Measurements from ENCODE around the gene HESX1. TPM values are rescaled to one million over a fixed set of nuclear protein-coding genes. Genes with fewer than 3 reads are reported as not detected.

The HESX1 gene
- total RNA-seq, 1 experiment from 2014 or later = 1.6 TPM

DNA sequence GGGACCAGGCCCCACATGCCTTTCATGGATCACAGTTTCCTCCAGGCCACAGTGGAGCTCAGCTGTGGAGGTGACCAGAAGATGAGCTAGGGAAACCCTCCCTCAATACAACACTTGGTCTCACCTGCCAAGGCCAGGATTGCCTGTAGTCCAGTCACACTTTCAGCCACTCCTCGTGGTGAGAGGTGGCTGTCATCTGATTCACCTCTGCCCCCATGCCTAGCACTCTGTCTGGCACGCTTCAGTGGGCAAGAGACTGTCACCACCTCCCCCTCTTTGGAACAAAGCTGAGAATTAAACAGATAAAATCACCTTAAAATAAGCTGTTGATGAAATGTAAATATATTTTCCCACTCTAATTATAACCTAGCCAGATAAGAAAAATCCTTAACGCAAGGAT is 30.7 kb downstream of the HESX1 start:
- no peak for DNase-seq (ENCODE audit: extremely low read depth, low read depth)

DNA sequence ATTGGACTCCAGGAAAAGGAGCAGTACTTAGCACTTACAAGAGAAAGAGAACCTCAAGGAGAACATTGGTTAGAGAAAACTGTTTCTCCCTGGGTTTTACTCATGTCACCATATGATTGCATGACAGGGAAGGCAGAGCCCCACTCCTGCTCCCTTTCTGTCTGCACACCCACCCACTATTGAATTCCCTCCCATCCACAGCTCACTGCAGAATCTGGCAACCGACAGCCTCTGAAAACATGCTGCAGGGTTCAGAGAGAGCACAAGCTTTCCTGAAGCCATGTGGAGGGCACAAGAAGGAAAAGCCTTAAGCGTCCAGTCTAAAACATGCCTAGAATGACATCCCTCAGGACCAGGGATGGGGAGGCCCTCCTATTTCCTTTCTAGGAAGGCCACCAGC is 31.6 kb downstream of the HESX1 start:
- no peak for DNase-seq (ENCODE audit: extremely low read depth, low read depth)

- DNase-seq (ENCODE audit: extremely low read depth, low read depth) = no peak
These were observed 33.1 kb downstream of the HESX1 start for GRCh38 chr3:57166660-57167059.

DNA sequence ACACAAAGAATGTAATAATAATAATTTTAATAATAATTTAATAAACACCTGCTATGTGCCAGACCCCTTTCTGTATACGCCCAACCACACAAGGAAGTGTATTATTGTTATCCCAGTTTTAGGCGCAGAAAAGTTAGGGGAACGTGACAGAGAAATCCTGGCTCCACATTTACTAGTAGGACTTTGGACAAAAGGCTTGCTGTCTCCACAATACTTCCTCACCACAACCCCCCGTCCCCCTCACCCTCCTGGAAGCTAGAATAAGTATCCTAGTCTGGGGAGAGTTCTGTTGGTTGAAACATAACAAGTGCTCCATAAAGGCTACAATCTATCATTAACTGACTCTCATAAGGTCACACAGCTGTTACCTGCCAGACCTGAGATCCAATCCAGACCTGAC is 34.1 kb downstream of the HESX1 start:
- DNase-seq (ENCODE audit: extremely low read depth, low read depth) = no peak

DNA sequence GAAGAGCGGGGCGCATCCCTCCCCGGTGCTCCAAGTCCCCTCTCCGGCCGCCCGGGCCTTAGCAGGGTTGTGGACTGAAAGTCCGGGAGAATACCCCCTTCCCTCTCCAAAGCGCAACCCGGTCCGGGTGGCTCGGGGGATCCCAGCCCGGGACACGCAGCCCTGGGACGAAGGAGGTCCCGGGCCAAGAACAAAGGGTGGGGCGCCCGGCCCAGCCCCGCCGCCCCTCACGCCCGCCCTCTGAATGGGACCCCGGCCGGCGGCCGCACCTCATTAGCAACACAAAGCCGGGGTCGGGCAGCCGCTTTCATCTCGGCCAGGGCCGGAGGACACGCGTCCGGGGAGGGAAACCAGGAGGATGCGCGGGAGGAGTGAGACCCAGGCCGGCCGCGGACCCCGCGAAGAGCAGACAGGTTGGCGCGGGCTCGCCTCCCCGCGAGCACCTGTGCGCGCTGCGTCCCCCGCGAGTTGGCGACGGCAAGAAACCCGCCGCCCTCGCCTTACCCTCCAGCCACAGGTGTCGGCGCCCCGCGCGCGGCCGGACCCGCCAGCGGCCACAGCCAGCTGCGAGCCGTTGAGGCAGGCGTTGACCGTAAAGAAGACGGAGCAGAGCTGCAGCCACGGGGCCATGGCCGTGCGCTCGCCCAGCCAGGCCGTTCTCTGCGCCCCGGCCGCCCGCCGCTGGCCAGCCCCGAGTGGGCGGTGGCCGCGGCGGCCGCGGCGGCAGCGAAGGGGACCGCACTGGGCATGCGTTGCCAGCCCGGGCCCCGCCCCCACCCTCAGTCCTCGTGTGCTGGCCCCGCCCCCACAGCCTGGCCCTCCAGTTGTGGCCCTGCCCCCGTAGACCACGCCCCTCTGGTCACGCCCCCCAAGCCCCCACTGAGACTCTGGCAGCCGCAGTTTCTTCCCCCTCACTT is 34.9 kb downstream of the HESX1 start, which contains the start of gene IL17RD:
TSS of gene IL17RD (minus strand) at position 697 of the 917 bp plus-strand sequence. CDS start at position 630, 67 bp downstream.
- peak; percentile 74 for DNase-seq (ENCODE audit: extremely low read depth, low read depth)

DNA sequence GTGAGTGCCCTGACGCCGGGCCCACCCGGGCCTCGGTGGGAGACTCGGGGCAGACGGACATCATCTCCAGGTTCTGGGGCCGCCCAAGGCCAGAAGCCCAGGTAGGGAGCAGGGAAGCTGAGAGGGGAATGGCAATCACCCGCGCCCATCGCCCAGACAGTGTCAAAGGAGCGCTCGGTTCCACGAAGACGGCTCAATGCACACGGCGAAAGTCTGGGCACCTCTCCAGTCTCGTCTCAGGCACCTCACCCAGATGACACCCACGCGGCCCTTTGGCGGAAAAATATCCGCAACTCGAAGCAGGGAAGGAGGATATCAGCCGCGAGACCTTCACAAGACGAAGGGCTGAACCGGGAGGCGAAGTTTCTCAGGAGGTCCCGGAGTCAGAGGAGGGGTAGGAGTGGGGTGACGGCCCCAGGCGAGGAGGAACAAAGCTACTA is 35.5 kb downstream of the HESX1 start:
- no peak for DNase-seq (ENCODE audit: extremely low read depth, low read depth)

DNA sequence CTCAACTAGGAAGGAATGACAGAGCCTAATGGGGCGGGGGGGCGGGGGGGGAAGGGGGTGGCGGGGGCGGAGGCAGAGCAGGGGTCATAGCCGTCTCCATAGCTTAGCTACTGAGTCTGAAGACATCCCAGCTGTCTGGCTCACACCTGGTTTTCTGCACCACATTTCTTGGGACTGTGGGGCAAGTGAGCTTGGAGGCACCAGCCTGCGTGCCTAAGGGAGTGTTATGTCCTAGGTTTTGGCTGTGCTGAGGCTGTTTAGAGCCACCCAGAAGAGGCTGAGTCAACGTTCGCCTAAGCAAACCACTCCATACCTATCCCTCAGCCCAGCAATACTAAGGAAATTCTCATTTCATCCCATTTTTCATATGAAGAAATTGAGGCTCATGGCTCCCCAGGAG is 36.0 kb downstream of the HESX1 start:
- DNase-seq (ENCODE audit: extremely low read depth, low read depth) = no peak

GRCh38 chr3:57161915-57162314 is 37.9 kb downstream of the HESX1 start:
- DNase-seq (ENCODE audit: extremely low read depth, low read depth) = no peak

GRCh38 chr3:57160765-57161538 is 38.8 kb downstream of the HESX1 start:
- DNase-seq (ENCODE audit: extremely low read depth, low read depth) = no peak

- no peak for DNase-seq (ENCODE audit: extremely low read depth, low read depth)
These were observed 39.6 kb downstream of the HESX1 start for GRCh38 chr3:57160076-57160764.

GRCh38 chr3:57158813-57159738 is 40.7 kb downstream of the HESX1 start:
- DNase-seq (ENCODE audit: extremely low read depth, low read depth) = no peak

- no peak for DNase-seq (ENCODE audit: extremely low read depth, low read depth)
These were observed 41.5 kb downstream of the HESX1 start for GRCh38 chr3:57158325-57158724.

- no peak for DNase-seq (ENCODE audit: extremely low read depth, low read depth)
These were observed 42.2 kb downstream of the HESX1 start for GRCh38 chr3:57157545-57157944.

DNA sequence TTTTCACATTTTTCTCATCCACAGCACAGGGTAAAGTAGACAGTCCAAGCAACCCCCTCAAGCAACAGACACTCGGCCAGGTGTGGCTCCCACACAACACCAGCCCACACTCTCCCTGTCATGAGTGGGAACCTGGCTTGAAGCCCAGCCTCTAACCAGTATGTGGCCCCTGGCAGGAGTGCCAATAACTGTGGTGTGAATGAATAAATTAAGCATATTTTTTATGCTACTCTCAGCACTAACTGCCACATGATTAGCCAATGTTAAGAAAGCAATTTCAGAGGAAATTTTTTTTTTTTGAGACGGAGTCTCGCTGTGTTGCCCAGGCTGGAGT is 44.5 kb downstream of the HESX1 start:
- no peak for DNase-seq (ENCODE audit: extremely low read depth, low read depth)

DNA sequence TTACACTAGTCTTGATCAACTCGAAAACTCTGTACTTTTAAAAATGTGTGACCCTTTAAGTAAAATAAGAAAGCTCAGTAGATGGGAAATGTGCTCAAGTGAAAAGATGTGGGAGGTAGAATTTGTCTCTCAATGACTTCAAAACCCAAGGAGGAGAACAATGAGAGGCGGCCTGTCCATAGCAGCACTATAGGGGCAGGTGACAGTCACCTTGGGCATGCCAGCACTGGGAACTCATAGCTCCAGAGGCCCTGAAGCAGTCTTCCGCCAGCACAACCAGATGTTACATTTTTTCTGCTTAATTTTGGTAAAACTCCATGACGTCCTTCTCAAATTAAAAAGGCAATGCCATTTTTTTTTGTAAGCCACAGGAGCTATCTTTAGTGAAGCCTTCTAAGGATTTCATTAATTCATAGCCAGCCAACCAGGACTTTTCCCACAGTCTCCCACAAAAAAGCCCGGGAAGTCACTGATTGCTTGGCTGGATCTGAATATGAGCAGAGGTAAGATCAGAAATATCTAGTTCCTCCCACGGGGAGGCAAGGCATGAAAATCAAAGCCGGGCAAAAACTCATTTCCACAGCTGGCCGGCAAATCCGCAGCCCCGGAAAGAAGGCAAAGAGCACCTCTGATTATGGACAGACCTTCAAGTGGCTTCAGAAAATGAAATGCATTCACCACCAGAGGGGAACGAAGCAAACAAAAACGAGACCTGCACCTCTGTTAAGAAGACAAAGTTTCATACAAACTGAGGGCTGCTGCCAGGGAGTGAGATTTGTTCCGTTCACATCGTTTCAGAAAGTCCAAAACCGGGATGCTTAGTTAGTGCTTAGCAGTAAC is 45.1 kb downstream of the HESX1 start:
- no peak for DNase-seq (ENCODE audit: extremely low read depth, low read depth)

DNA sequence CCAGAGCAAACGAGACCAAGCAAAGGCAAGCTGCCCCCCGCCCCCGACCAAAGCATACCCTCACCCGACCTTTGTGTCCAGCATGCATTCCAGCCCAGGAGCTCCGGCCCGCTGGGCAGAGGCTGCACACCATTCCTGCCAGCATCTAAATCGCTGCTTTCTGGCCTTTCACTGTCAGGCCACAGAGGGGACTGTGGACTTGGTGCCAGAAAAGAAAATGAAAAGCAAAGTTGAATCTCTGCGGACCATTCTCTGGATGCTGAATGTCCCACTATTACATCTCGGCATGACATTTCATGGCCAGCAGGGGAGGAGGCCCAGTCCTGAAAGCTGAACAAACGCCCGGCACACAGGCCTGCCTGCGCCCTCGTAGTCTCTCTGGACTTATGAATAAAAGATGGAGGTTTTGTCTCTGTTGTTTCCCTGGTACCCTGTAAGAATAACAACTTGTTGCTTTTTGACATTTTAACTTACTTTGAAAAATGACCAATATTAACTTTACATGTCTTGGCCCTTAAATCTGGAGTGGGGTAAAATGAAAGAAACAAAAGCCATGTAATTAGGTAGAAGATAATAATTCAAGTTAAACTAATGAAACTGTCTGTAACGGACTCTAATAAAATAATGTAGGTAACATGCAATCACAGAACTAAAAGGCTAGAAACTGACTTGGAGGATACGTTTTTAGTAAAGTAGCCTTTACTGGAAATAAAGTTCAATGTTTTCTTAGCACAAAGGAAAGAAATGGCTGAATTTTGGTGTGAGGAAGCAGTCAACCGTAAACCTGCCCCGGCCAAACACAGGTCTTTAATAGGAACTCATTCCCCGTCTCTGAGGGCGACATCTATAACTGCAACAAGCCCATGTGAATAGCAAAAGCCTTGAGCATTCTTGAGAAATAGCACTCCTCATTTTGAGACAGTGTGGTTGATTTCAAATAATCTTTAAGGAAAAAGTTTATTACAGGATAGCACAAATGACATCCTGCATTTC is 47.3 kb downstream of the HESX1 start:
- no peak for DNase-seq (ENCODE audit: extremely low read depth, low read depth)

DNA sequence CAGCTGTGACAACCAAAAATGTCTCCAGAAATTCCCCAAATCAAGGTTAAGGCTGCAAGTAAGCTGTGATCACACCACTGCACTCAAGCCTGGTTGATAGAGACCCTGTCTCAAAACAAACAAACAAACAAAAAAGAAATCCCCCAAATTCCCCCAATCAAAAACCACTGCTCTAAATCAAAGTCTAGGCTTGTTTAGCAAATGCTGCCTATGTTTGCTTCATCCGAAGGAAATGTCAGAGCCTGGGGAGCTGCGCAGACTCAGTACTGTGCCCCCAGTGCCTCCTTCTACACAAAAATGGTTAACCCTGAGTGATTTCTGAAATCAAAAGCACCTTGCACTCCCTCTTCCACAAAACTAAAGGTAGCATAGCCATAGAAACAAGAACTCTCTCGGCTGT is 48.0 kb downstream of the HESX1 start:
- no peak for DNase-seq (ENCODE audit: extremely low read depth, low read depth)

DNA sequence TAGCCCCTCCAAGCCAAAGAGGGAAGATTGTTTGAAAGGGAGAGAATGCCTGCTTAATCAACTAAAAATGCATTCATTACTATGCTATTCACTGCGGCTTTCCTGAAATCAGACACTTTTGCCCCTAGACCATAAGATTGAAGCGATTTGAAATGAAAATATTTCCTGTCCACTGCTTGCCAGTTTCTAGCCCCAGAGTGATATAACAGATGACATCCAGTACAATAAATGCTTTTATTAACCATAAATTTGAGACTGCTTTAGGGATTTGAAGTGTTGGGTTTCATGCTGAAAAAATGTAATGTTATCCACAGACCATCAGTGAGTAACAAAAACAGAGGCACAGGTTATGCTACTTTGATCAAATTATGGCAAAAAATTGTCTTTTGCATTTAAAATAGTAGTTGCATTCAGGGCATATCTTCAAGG is 48.7 kb downstream of the HESX1 start:
- no peak for DNase-seq (ENCODE audit: extremely low read depth, low read depth)
